ENCODE measurements around the gene AGFG2.

DNA sequence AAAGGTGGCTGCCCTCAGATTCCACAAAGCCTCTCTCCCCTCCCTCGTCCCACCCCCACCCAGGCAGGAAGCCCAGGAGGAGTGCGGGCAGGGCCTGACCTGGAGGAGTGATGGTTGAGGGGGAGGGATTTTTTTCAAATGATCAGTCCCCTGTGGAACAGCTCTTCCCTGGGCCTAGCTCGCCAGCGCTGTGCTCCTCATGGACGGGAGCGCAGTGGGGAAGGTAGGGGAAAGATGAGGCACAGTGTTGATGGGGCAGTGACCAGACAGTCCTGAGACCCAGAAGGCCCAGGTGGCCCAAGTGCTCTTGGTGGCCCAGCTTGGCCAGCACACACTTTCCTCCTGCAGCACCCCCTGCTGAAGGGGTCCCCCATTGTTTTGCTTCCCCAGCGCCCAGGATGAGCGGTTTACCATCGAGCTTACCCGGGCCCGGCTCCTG lies 26.1 kb downstream of the AGFG2 start:
- TF ChIP-seq NKRF (conservative IDR thresholded peaks at IDR 0.05) (no peak), NFYA (IDR thresholded peaks at IDR 0.05; ENCODE audit: borderline replicate concordance, low read depth, low read length) (no peak), CTCF (IDR thresholded peaks at IDR 0.05 in 2 of 3, conservative IDR thresholded peaks at IDR 0.05 in 1 of 3; ENCODE audit: control insufficient read depth in 2 of 3, extremely low read depth in 1 of 3, insufficient read depth in 1 of 3, low read depth in 3 of 3, low read length in 3 of 3) (no peak), ZSCAN29 (IDR thresholded peaks at IDR 0.05) (no peak), RB1 (IDR thresholded peaks at IDR 0.05; ENCODE audit: borderline replicate concordance) (no peak), EP300 (IDR thresholded peaks at IDR 0.05; ENCODE audit: borderline replicate concordance in 1 of 2, control insufficient read depth in 1 of 2, low read depth in 2 of 2, low read length in 2 of 2) (no peak), SIN3A (IDR thresholded peaks at IDR 0.05; ENCODE audit: low read depth, low read length) (no peak), ZNF274 (IDR thresholded peaks at IDR 0.05; ENCODE audit: insufficient read depth, insufficient read length) (no peak)
- TF ChIP-seq, protein P1, sequence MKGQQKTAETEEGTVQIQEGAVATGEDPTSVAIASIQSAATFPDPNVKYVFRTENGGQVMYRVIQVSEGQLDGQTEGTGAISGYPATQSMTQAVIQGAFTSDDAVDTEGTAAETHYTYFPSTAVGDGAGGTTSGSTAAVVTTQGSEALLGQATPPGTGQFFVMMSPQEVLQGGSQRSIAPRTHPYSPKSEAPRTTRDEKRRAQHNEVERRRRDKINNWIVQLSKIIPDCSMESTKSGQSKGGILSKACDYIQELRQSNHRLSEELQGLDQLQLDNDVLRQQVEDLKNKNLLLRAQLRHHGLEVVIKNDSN (IDR thresholded peaks at IDR 0.05; ENCODE audit: borderline replicate concordance, extremely low read length, insufficient read depth, low read depth, low read length) = no peak

Data from GM12878 (cell line).